ENCODE data around the gene MRAS.

Gene MRAS

DNA sequence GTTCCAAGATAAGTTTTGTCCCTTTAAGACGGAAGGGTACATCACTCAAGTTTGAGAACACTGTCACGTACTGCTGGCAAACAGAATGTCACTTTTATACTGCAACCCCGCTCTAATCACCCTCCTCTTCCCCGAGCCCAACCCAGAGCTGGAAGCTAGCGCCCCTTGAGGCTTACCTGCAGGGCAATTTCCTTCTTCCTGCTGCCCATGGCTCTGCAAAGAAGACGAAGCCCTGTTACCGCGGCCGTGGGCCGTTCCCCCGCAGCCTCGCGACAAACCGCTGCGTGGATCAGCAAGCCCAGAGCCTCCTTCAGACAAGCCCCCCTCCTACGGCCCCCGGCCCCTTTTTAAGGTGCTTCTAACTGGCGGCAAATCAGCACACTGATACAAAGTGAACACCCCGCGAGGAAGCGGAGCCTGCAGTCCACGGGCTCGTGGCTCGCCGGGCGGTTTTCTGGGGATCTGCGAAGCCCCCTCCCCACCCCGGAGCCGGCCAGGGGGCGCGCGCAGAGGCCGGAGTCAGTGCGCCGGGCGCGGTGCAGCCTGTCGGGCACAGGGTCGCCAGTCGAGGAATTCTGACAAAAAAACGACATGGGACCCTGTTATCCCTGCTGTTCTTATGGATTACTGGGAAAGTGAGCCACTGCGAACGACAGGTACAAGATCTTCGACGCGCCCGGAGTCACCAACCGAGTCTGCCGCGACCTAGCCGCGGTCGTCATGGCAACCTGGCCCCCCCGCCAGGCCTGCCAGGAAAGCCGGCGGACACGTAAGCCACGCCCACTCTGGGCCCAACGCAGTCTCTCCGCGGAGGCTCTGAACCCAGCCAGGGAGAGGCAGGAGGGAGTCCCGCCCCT, 19.0 kb upstream of the MRAS start, which contains the start of gene NME9:
NME9 (minus strand) TSS at position 725 of the 857 bp plus-strand sequence; CDS start at position 209, 516 bp downstream.
- TF ChIP-seq JUND (IDR thresholded peaks at IDR 0.05; ENCODE audit: low read depth): no peak
- peak; percentile 66 to 75 for DNase-seq (ENCODE audit: low read depth in 1 of 2, low spot score in 1 of 2)
- in situ Hi-C loops (cut with HindIII; ENCODE audit: low pct_unique_long_range_greater_than_20kb, low sequenced_read_pairs): no loop called here

DNA sequence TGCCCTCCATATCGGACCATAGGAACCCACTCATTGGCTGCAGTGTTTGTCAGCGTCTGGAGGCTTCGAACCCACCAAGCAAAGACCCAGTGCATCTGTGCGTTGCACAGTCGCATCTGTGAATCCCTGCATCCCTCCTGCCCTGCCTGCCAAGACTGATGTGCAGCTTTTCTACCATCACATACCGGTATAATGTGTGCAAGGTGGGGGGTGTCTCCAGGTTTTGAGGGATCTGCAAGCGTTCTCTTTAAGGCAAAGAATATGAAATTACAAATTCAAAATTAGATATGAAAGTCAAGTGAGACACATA, 18.4 kb upstream of the MRAS start:
- DNase-seq (ENCODE audit: low read depth in 1 of 2, low spot score in 1 of 2): no peak
- in situ Hi-C loops (cut with HindIII; ENCODE audit: low pct_unique_long_range_greater_than_20kb, low sequenced_read_pairs): no loop called here
- TF ChIP-seq JUND (IDR thresholded peaks at IDR 0.05; ENCODE audit: low read depth): no peak

- DNase-seq (ENCODE audit: low read depth in 1 of 2, low spot score in 1 of 2): peak in 1 of 2 experiments; percentile 50
- no peak for TF ChIP-seq JUND (IDR thresholded peaks at IDR 0.05; ENCODE audit: low read depth)
- in situ Hi-C loops (cut with HindIII; ENCODE audit: low pct_unique_long_range_greater_than_20kb, low sequenced_read_pairs): no loop called here
Measured at GRCh38 chr3:138331143-138331894, 17.1 kb upstream of the MRAS start.

GRCh38 chr3:138332472-138333073, 15.8 kb upstream of the MRAS start:
- TF ChIP-seq JUND (IDR thresholded peaks at IDR 0.05; ENCODE audit: low read depth): no peak
- DNase-seq (ENCODE audit: low read depth in 1 of 2, low spot score in 1 of 2): peak; percentile 45 to 65
- in situ Hi-C loops (cut with HindIII; ENCODE audit: low pct_unique_long_range_greater_than_20kb, low sequenced_read_pairs): no loop called here

DNA sequence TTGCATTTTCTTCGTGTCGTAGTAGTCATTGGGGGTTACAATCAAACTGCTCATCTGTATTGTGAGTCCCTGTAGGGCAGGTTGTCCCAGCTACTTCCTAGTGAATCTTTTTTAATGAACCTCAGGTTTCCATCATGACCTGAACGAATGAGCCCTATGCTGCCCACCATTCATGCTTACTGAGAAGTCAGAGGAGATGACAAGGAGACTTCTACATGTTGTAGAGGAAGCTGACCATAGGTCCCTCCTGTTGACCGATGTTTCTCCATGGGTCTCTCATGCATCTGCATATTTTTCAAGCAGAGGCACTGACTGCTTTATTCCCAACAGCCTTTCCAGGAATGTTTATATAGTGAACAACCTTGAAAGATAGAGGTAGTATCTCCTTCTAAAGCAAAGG, 13.8 kb upstream of the MRAS start:
- in situ Hi-C loops (cut with HindIII; ENCODE audit: low pct_unique_long_range_greater_than_20kb, low sequenced_read_pairs): no loop called here

DNA sequence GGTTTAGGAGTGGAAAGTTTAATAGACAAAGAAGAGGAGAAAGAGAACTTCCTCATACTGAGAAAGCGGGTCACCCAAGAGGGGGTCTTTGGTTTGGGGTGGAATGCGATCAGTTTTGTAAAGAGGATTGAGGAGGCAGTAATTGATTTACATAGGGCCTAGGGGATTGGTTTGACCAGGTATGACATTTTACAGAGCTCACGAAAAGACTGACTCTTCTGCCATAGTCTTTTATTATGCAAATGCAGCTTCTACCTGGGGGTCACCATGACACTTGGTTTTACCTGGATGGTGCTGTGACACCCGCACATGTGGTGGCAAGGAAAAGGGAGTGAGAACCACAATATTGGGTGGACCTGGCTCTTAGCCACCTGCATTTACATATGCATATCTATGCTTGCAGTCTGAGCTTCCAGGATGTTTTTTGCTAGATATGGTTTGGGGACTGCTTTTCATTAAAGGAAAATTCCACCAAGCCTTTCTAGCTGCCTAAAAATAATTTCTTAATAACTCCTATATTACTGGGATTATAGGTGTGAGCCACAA, 11.9 kb upstream of the MRAS start:
- in situ Hi-C loops (cut with HindIII; ENCODE audit: low pct_unique_long_range_greater_than_20kb, low sequenced_read_pairs): no loop called here
- no peak for TF ChIP-seq JUND (IDR thresholded peaks at IDR 0.05; ENCODE audit: low read depth)
- DNase-seq (ENCODE audit: low read depth in 1 of 2, low spot score in 1 of 2): no peak

More for the DNA sequence above, 13.8 kb upstream of the MRAS start:
- DNase-seq (ENCODE audit: low read depth in 1 of 2, low spot score in 1 of 2): no peak
- TF ChIP-seq JUND (IDR thresholded peaks at IDR 0.05; ENCODE audit: low read depth): no peak

GRCh38 chr3:138338244-138338643, 10.1 kb upstream of the MRAS start:
- no peak for TF ChIP-seq JUND (IDR thresholded peaks at IDR 0.05; ENCODE audit: low read depth)

DNA sequence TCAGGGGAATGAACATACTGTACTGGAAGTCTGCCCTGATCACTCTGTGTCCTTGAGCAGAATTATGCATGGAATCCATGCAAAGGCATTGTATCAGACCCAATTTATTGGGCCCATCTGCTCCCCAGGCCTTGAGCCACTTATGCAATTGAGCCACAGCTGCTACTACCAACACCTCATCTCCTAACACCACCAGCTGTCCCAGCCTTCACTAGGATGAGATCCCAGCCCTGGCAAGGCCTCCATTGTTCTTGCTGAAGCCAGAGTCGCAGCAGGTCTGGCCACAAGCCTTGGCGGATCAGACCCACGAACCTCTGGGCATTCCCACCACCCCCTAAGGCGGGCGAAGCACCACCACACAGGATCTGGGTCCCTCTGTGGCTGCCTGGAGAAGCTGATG, 9.6 kb upstream of the MRAS start:
- DNase-seq (ENCODE audit: low read depth in 1 of 2, low spot score in 1 of 2): no peak
- in situ Hi-C loops (cut with HindIII; ENCODE audit: low pct_unique_long_range_greater_than_20kb, low sequenced_read_pairs): no loop called here
- no peak for TF ChIP-seq JUND (IDR thresholded peaks at IDR 0.05; ENCODE audit: low read depth)

More at GRCh38 chr3:138338244-138338643, 10.1 kb upstream of the MRAS start:
- in situ Hi-C loops (cut with HindIII; ENCODE audit: low pct_unique_long_range_greater_than_20kb, low sequenced_read_pairs): no loop called here
- DNase-seq (ENCODE audit: low read depth in 1 of 2, low spot score in 1 of 2): no peak

DNA sequence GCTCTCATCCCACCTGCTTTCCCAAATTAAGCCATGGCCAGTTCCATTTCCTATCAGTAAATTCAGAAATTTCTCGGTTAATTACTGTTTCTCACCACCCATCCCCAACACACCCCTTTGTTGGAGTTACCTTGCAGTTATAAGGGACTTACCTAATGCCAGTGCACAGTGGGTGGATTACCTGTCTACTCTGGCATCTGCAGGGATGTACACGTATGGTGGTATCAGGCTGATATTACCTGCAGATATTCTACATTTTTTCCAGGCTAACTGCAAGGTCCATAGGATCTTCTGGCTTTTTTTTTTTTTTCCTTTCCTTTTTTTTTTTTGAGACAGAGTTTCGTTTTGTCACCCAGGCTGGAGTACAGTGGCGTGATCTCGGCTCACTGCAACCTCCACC, 7.9 kb upstream of the MRAS start:
- no peak for DNase-seq (ENCODE audit: low read depth in 1 of 2, low spot score in 1 of 2)
- no peak for TF ChIP-seq JUND (IDR thresholded peaks at IDR 0.05; ENCODE audit: low read depth)
- in situ Hi-C loops (cut with HindIII; ENCODE audit: low pct_unique_long_range_greater_than_20kb, low sequenced_read_pairs): no loop called here

DNA sequence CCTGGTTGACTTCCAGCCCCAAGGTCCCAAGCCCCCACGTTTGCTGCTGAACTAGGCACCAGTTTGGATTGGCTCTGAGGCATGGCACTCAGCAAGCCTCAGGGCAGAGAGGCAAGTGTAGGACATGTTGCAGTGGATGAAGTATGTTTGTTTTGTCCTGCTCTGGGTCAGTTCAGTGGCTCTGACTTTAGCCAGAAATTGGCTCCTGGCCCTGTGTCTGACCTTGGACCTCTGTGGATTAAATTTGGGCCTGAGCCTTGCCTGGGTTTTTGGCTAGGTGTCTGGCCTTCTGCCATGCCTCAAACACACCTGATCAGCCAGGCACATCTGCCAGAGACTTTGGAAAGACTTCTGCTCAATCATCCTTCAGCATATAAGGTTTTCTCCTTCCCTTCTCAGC, 3.6 kb upstream of the MRAS start:
- in situ Hi-C loops (cut with HindIII; ENCODE audit: low pct_unique_long_range_greater_than_20kb, low sequenced_read_pairs): no loop called here
- peak in 1 of 2 experiments; percentile 63 for DNase-seq (ENCODE audit: low read depth in 1 of 2, low spot score in 1 of 2)
- no peak for TF ChIP-seq JUND (IDR thresholded peaks at IDR 0.05; ENCODE audit: low read depth)

DNA sequence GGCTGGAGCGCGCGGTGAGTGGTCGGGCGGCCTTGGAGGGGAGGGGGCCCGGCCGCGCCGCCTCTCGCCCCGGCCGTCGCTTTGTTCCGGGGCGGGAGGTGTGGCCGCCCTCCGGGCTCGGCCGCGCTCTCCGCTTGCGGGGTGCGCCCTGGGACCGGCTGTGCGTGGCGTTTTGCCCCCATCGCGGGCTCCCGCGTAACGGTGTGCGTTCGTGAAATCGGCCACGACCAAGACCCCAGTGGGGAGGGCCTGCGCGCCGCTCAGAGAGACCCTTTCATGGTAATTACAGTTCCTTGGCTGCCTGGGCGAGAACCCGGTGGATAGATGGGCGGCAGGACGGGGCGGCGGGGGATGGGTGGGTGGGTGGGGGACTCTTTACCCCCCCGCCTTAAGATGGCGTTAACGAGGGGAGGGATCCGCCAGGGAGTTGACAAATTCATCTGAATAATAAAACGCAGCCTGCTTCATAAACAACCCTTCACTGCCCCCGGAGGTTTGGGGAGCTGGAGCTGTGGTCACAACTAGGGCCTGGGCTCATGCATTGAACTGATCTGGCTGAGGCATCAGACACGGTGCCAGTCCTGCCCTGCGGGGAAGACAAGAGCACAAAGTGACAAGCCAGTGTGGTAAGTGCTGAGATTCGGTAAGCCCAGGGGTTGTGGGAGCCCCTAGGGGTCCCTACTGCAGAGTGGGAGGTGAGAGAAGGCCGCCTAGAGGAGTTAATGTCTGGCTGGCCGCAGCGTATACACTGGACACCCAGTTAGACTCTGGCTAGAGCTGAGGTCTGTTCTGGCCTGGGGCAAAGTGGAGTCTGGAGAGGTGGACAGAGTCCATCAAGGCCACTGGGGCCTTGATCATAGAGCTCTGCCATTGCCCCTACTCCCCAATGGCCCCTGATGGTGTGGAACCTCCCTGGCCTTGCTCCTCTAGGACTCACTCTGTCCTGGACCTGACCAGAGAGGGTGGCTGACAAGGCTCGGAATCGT, 668 bp downstream of the MRAS start:
- no peak for TF ChIP-seq JUND (IDR thresholded peaks at IDR 0.05; ENCODE audit: low read depth)
- no peak for DNase-seq (ENCODE audit: low read depth in 1 of 2, low spot score in 1 of 2)
- in situ Hi-C loops (cut with HindIII; ENCODE audit: low pct_unique_long_range_greater_than_20kb, low sequenced_read_pairs): no loop called here

Data from T47D (cell line).